Measurements from ENCODE around the gene LENEP. TPM values are rescaled to one million over a fixed set of nuclear protein-coding genes. Genes with fewer than 3 reads are reported as not detected.
A peak's percentile ranks its signal among the peaks of the same experiment; 100 is the strongest.

The LENEP gene
- total RNA-seq, 1 donor from 2014 or later, result not detected

- intact Hi-C loops (cut with DNase I), result loop anchor here (2.0 to 5.0 kb wide), 2 partner anchors 21 to 42 kb away; partner anchors contain the start of genes FLAD1 and PYGO2
- ATAC-seq (peak; percentile 4), DNase-seq (ENCODE audit: missing footprints) (no peak)
These were observed 10.5 kb downstream of the LENEP start for GRCh38 chr1:155003766-155004351.

GRCh38 chr1:155004352-155005075, 11.1 kb downstream of the LENEP start:
- no peak for ATAC-seq
- intact Hi-C loops (cut with DNase I), result loop anchor here (5.0 kb wide), 1 partner anchor 42 kb away; the partner anchor contains the start of gene PYGO2
- no peak for DNase-seq (ENCODE audit: missing footprints)

- intact Hi-C loops (cut with DNase I), result no loop called here
- ATAC-seq (peak; percentile 30), DNase-seq (ENCODE audit: missing footprints) (peak; percentile 87)
These were observed 12.0 kb downstream of the LENEP start for GRCh38 chr1:155005076-155006011.

- DNase-seq (ENCODE audit: missing footprints), result peak; percentile 66
- no peak for ATAC-seq
- intact Hi-C loops (cut with DNase I), result no loop called here
These were observed 13.3 kb downstream of the LENEP start for GRCh38 chr1:155006601-155007101.

GRCh38 chr1:155007251-155007828, 14.0 kb downstream of the LENEP start:
- intact Hi-C loops (cut with DNase I), result no loop called here
- ATAC-seq, result peak; percentile 34

GRCh38 chr1:155008015-155008941, 14.9 kb downstream of the LENEP start:
- DNase-seq (ENCODE audit: missing footprints) (peak; percentile 73), ATAC-seq (no peak)
- intact Hi-C loops (cut with DNase I), result no loop called here

More at GRCh38 chr1:155007251-155007828, 14.0 kb downstream of the LENEP start:
- DNase-seq (ENCODE audit: missing footprints), result peak; percentile 88

GRCh38 chr1:155009221-155009711, 15.9 kb downstream of the LENEP start:
- intact Hi-C loops (cut with DNase I), result no loop called here
- no peak for ATAC-seq
- DNase-seq (ENCODE audit: missing footprints), result peak; percentile 17

GRCh38 chr1:155009742-155010141, 16.4 kb downstream of the LENEP start:
- DNase-seq (ENCODE audit: missing footprints) (no peak), ATAC-seq (no peak)
- intact Hi-C loops (cut with DNase I), result no loop called here

- ATAC-seq (no peak), DNase-seq (ENCODE audit: missing footprints) (peak; percentile 40)
- intact Hi-C loops (cut with DNase I), result no loop called here
These were observed 17.0 kb downstream of the LENEP start for GRCh38 chr1:155010211-155010918.

GRCh38 chr1:155011004-155011416, 17.6 kb downstream of the LENEP start:
- intact Hi-C loops (cut with DNase I), result no loop called here
- DNase-seq (ENCODE audit: missing footprints), result peak; percentile 9
- ATAC-seq, result no peak

- intact Hi-C loops (cut with DNase I), result no loop called here
- DNase-seq (ENCODE audit: missing footprints), result no peak
- no peak for ATAC-seq
These were observed 18.1 kb downstream of the LENEP start for GRCh38 chr1:155011437-155012025.

- DNase-seq (ENCODE audit: missing footprints) (peak; percentile 89), ATAC-seq (peak; percentile 42)
- intact Hi-C loops (cut with DNase I), result no loop called here
These were observed 18.7 kb downstream of the LENEP start for GRCh38 chr1:155012026-155012546.

- ATAC-seq (no peak), DNase-seq (ENCODE audit: missing footprints) (no peak)
- intact Hi-C loops (cut with DNase I), result no loop called here
These were observed 19.6 kb downstream of the LENEP start for GRCh38 chr1:155012776-155013602.

GRCh38 chr1:155013632-155014031, 20.2 kb downstream of the LENEP start:
- intact Hi-C loops (cut with DNase I), result no loop called here
- ATAC-seq (no peak), DNase-seq (ENCODE audit: missing footprints) (no peak)

GRCh38 chr1:155014709-155015508, 21.5 kb downstream of the LENEP start:
- DNase-seq (ENCODE audit: missing footprints), result no peak
- intact Hi-C loops (cut with DNase I), result loop anchor here (5.0 kb wide), 1 partner anchor 43 kb away; the partner anchor contains the start of genes CKS1B and SHC1
- ATAC-seq, result no peak
